ENCODE results near the gene ASMTL.

DNA sequence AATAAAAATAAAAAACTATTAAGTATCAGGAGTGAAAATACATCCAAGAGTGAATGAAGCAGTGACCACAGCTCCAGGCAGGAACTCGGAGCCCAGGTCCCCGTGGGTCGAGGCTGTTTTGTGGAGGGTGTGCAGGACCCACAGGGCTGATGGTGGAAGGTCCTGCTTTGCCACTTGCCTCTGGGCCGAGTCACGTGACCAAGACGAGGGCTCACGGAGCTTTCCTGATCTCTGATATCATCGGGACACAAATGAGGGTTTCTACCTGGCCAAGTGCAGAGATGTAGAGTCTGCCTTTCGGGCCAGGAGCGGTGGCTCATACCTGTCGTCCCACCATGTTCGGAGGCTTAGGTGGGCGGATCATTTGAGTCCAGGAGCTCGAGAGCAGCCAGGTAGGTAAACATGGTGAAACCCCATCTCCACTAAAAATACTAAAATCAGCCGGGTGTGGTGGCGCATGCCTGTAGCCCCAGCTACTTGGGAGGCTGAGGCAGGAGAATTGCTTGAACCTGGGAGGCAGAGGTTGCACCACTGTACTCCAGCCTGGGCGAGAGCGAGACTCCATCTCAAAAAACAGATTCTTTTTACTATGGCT is 68.0 kb downstream of the ASMTL start:
- TF ChIP-seq, protein P1, sequence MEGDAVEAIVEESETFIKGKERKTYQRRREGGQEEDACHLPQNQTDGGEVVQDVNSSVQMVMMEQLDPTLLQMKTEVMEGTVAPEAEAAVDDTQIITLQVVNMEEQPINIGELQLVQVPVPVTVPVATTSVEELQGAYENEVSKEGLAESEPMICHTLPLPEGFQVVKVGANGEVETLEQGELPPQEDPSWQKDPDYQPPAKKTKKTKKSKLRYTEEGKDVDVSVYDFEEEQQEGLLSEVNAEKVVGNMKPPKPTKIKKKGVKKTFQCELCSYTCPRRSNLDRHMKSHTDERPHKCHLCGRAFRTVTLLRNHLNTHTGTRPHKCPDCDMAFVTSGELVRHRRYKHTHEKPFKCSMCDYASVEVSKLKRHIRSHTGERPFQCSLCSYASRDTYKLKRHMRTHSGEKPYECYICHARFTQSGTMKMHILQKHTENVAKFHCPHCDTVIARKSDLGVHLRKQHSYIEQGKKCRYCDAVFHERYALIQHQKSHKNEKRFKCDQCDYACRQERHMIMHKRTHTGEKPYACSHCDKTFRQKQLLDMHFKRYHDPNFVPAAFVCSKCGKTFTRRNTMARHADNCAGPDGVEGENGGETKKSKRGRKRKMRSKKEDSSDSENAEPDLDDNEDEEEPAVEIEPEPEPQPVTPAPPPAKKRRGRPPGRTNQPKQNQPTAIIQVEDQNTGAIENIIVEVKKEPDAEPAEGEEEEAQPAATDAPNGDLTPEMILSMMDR (IDR thresholded peaks at IDR 0.05) = no peak
- TF ChIP-seq EZH2phosphoT487 (IDR thresholded peaks at IDR 0.05) = no peak
